Progenitor cell of endocrine pancreas (in vitro differentiated cells): ENCODE data around the gene DRC7. TPM values are rescaled to one million over a fixed set of nuclear protein-coding genes. Genes with fewer than 3 reads are reported as not detected.
A peak's percentile ranks its signal among the peaks of the same experiment; 100 is the strongest.

Experiments used
- DNase-seq: peaks from one replicate; pipeline ENCODE4 v3.0.0; 2021; ENCODE audit warnings: low spot score; ENCODE audit not compliant: unreplicated experiment
- H3K27ac Mint-ChIP-seq: 2 replicates; pipeline ENCODE4 v1.8.0; 2021; ENCODE audit warnings: mild to moderate bottlenecking, moderate library complexity, mixed read lengths
- H3K27me3 Mint-ChIP-seq: 2 replicates; pipeline ENCODE4 v1.8.0; 2021; ENCODE audit warnings: mixed read lengths
- H3K36me3 Mint-ChIP-seq: 2 replicates; pipeline ENCODE4 v1.8.0; 2022; ENCODE audit warnings: mixed read lengths; ENCODE audit not compliant: insufficient read depth
- H3K4me1 Mint-ChIP-seq: 2 replicates; pipeline ENCODE4 v1.8.0; 2021; ENCODE audit warnings: low read depth, mixed read lengths
- H3K4me3 Mint-ChIP-seq: 2 replicates; pipeline ENCODE4 v1.8.0; 2021; ENCODE audit warnings: low read depth, mild to moderate bottlenecking, moderate library complexity, mixed read lengths
- H3K9me3 Mint-ChIP-seq: 2 replicates; pipeline ENCODE4 v1.8.0; 2021; ENCODE audit warnings: low read depth, mixed read lengths
- total RNA-seq: library from RNA; stranded (reverse); gene quantifications from 2 replicates; pipeline ENCODE4 v1.2.1, GENCODE V29; 2021
- TF ChIP-seq, protein P1 (sequence below): fragments of 200-600 bp; sonication (generic); IDR thresholded peaks from one replicate; pipeline ENCODE4 v1.5.0; 2021; ENCODE audit warnings: antibody characterized with exemption, mild to moderate bottlenecking; ENCODE audit not compliant: unreplicated experiment

The DRC7 gene
- total RNA-seq, 1 donor from 2014 or later, result 6.8 TPM

DNA sequence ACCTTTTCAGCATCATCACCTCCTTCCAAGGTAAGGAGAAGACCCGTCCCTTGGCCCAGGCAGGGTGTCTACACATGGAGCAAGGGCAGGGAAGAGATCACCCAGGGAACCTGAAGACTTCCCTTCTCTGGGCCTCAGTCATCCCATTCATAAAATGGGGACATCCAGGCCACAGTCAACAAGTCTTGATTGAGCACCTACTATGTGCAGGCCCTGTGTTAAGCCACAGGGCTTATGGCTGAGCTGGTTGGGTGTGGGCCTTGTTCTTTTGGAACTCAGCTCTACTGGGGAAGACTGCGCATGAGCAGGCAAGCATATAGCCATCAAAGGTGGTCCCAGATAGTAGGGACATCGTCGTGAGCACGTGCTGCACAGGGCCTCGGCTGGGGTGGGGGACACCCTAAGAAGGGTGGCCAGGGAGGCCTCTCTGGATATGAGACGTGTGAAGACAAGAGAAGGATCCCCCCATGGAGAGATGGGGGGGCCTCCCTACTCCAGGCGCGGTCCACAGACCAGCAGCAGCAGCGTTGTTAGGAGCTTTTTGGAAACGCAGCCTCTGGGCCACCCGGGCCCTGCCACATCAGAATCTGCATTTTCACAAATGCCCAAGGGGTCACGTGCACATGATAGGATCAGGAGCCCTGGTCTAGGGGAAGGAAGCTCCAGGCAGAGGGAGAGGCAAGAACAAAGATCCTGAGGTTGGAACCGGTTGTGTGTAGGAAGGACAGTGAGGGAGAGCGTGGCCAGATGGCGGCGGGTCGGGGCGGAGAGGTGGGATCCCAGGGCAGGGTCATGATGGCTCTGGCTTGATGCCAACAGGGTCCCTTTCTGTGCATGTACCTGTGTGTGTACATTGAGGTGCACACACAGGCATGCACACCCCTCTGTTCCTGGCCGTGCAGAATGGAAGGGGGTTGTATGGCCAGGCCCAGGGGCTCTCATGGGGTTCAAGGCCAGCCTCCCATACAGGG lies 32.4 kb upstream of the DRC7 start:
- Mint-ChIP-seq H3K4me1 (no peaks in the 10 kb centered on the region), H3K27me3 (no peaks in the 10 kb centered on the region), H3K9me3 (no peaks in the 10 kb centered on the region), H3K36me3 (peaks cover 1% of the 10 kb centered on the region), H3K27ac (peak overlapping the region; percentile 59), H3K4me3 (no peak overlapping the region)
- no peak for DNase-seq
- TF ChIP-seq, protein P1, sequence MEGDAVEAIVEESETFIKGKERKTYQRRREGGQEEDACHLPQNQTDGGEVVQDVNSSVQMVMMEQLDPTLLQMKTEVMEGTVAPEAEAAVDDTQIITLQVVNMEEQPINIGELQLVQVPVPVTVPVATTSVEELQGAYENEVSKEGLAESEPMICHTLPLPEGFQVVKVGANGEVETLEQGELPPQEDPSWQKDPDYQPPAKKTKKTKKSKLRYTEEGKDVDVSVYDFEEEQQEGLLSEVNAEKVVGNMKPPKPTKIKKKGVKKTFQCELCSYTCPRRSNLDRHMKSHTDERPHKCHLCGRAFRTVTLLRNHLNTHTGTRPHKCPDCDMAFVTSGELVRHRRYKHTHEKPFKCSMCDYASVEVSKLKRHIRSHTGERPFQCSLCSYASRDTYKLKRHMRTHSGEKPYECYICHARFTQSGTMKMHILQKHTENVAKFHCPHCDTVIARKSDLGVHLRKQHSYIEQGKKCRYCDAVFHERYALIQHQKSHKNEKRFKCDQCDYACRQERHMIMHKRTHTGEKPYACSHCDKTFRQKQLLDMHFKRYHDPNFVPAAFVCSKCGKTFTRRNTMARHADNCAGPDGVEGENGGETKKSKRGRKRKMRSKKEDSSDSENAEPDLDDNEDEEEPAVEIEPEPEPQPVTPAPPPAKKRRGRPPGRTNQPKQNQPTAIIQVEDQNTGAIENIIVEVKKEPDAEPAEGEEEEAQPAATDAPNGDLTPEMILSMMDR, result no peak

DNA sequence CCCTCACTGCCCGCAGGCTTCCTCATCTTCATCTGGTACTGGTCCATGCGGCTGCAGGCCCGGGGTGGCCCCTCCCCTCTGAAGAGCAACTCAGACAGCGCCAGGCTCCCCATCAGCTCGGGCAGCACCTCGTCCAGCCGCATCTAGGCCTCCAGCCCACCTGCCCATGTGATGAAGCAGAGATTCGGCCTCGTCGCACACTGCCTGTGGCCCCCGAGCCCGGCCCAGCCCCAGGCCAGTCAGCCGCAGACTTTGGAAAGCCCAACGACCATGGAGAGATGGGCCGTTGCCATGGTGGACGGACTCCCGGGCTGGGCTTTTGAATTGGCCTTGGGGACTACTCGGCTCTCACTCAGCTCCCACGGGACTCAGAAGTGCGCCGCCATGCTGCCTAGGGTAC lies 31.2 kb upstream of the DRC7 start:
- DNase-seq, result no peak
- Mint-ChIP-seq H3K27ac (no peak overlapping the region), H3K27me3 (no peaks in the 10 kb centered on the region), H3K36me3 (peaks cover 1% of the 10 kb centered on the region), H3K4me3 (no peak overlapping the region), H3K9me3 (no peaks in the 10 kb centered on the region), H3K4me1 (no peaks in the 10 kb centered on the region)
- TF ChIP-seq, protein P1, result no peak

DNA sequence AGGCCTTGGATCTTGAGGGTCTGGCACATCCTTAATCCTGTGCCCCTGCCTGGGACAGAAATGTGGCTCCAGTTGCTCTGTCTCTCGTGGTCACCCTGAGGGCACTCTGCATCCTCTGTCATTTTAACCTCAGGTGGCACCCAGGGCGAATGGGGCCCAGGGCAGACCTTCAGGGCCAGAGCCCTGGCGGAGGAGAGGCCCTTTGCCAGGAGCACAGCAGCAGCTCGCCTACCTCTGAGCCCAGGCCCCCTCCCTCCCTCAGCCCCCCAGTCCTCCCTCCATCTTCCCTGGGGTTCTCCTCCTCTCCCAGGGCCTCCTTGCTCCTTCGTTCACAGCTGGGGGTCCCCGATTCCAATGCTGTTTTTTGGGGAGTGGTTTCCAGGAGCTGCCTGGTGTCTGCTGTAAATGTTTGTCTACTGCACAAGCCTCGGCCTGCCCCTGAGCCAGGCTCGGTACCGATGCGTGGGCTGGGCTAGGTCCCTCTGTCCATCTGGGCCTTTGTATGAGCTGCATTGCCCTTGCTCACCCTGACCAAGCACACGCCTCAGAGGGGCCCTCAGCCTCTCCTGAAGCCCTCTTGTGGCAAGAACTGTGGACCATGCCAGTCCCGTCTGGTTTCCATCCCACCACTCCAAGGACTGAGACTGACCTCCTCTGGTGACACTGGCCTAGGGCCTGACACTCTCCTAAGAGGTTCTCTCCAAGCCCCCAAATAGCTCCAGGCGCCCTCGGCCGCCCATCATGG lies 30.5 kb upstream of the DRC7 start:
- no peak for DNase-seq
- H3K4me3 Mint-ChIP-seq, result no peak overlapping the region
- H3K27me3 Mint-ChIP-seq, result no peaks in the 10 kb centered on the region
- peaks cover 1% of the 10 kb centered on the region for H3K36me3 Mint-ChIP-seq
- TF ChIP-seq, protein P1, result peak; percentile 21
- H3K9me3 Mint-ChIP-seq, result no peaks in the 10 kb centered on the region
- no peaks in the 10 kb centered on the region for H3K4me1 Mint-ChIP-seq
- H3K27ac Mint-ChIP-seq, result no peak overlapping the region

DNA sequence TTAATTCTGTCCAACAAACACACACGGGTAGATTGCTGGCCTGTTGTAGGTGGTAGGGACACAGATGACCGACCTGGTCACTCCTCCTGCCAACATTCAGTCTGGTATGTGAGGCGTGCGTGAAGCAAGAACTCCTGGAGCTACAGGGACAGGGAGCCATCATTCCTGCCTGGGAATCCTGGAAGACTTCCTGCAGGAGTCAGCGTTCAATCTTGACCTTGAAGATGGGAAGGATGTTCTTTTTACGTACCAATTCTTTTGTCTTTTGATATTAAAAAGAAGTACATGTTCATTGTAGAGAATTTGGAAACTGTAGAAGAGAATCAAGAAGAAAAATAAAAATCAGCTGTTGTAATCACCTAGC lies 30.0 kb upstream of the DRC7 start:
- H3K27ac Mint-ChIP-seq, result no peak overlapping the region
- TF ChIP-seq, protein P1, result no peak
- H3K4me1 Mint-ChIP-seq, result no peaks in the 10 kb centered on the region
- peaks cover 1% of the 10 kb centered on the region for H3K36me3 Mint-ChIP-seq
- no peak overlapping the region for H3K4me3 Mint-ChIP-seq
- no peak for DNase-seq
- H3K9me3 Mint-ChIP-seq, result no peaks in the 10 kb centered on the region
- no peaks in the 10 kb centered on the region for H3K27me3 Mint-ChIP-seq

DNA sequence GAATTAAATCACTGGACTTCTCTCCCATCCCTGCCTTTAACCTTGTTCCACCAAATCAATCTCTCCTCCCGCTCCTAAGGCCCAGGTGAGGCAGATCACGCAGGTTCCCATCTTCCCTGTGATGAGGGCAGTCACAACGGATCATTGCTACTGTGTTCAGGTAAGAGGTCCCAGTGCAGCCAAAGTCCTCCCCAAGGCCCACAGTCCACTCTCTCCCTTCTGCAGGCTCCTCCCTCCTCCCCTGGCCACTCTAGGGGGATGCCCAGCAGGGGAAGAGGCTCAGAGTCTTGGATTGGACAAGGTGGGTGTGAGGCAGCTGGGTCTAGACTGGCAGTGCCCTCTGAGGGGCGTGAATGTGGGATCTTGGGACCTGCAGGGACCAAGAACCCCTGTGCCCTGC lies 29.1 kb upstream of the DRC7 start:
- TF ChIP-seq, protein P1, result no peak
- Mint-ChIP-seq H3K36me3 (no peaks in the 10 kb centered on the region), H3K9me3 (no peaks in the 10 kb centered on the region), H3K4me3 (no peak overlapping the region), H3K4me1 (peaks cover 3% of the 10 kb centered on the region), H3K27ac (no peak overlapping the region), H3K27me3 (no peaks in the 10 kb centered on the region)
- DNase-seq, result no peak
